GM23338 (cell line): Measurements from ENCODE around the gene LARGE1. TPM values are rescaled to one million over a fixed set of nuclear protein-coding genes. Genes with fewer than 3 reads are reported as not detected.

ENCODE experiments used
- ATAC-seq: fragments of 200-7000 bp; cut with Tn5 transposase; 3 replicates; pipeline ENCODE4 v1.9.1; 2020
- DNase-seq: peaks from one replicate; pipeline ENCODE4 v3.0.0-alpha.2; 2015; ENCODE audit warnings: low spot score
- H2AFZ ChIP-seq: fragments of 200-600 bp; sonication (generic); 2 replicates; pipeline ENCODE4 v1.8.0; 2016; ENCODE audit warnings: antibody characterized with exemption, mild to moderate bottlenecking, moderate library complexity
- H3F3A ChIP-seq: fragments of 200-600 bp; sonication (generic); replicated peaks from 2 replicates; pipeline ENCODE4 v1.8.0; 2017; ENCODE audit warnings: antibody characterized with exemption, mixed run types, low read depth
- H3K27ac ChIP-seq: fragments of 200-600 bp; sonication (generic); 2 replicates; pipeline ENCODE4 v1.6.1; 2016; ENCODE audit warnings: low read depth
- H3K27me3 ChIP-seq: fragments of 200-600 bp; sonication (generic); 2 replicates; pipeline ENCODE4 v1.8.0; 2016; ENCODE audit warnings: mild to moderate bottlenecking, mixed run types, moderate library complexity; ENCODE audit not compliant: insufficient read depth
- H3K36me3 ChIP-seq: fragments of 200-600 bp; sonication (generic); 2 replicates; pipeline ENCODE4 v1.8.0; 2016; ENCODE audit warnings: mild to moderate bottlenecking; ENCODE audit not compliant: insufficient read depth
- H3K4me1 ChIP-seq: fragments of 200-600 bp; sonication (generic); 2 replicates; pipeline ENCODE4 v1.8.0; 2016; ENCODE audit warnings: mild to moderate bottlenecking, moderate library complexity; ENCODE audit not compliant: insufficient read depth
- H3K4me2 ChIP-seq: fragments of 200-600 bp; sonication (generic); 2 replicates; pipeline ENCODE4 v1.7.1; 2017; ENCODE audit warnings: mixed run types
- H3K4me3 ChIP-seq: fragments of 200-600 bp; sonication (generic); 2 replicates; pipeline ENCODE4 v1.6.1; 2016; ENCODE audit warnings: mixed run types
- H3K79me2 ChIP-seq: fragments of 200-600 bp; sonication (generic); replicated peaks from 2 replicates; pipeline ENCODE4 v1.8.0; 2017; ENCODE audit warnings: mild to moderate bottlenecking; ENCODE audit not compliant: insufficient read depth
- H3K9me2 ChIP-seq: fragments of 200-600 bp; sonication (generic); 2 replicates; pipeline ENCODE4 v1.8.0; 2017; ENCODE audit not compliant: insufficient read depth
- H4K20me1 ChIP-seq: fragments of 200-600 bp; sonication (generic); replicated peaks from 2 replicates; pipeline ENCODE4 v1.8.0; 2017; ENCODE audit warnings: mild to moderate bottlenecking; ENCODE audit not compliant: insufficient read depth
- H3K27ac Mint-ChIP-seq: 2 replicates; pipeline ENCODE4 v1.8.0; 2020; ENCODE audit warnings: inconsistent platforms, mild to moderate bottlenecking, moderate library complexity, mixed read lengths
- H3K27me3 Mint-ChIP-seq: 3 replicates; pipeline ENCODE4 v1.8.0; 2022; ENCODE audit warnings: low read depth, mild to moderate bottlenecking, moderate library complexity, mixed read lengths, inconsistent platforms; ENCODE audit not compliant: insufficient read depth, poor library complexity
- H3K36me3 Mint-ChIP-seq: 3 replicates; pipeline ENCODE4 v1.8.0; 2021; ENCODE audit warnings: low read depth, mild to moderate bottlenecking, inconsistent platforms, moderate library complexity, mixed read lengths
- H3K4me1 Mint-ChIP-seq: 3 replicates; pipeline ENCODE4 v1.8.0; 2020; ENCODE audit warnings: mild to moderate bottlenecking, inconsistent platforms, mixed read lengths
- H3K4me3 Mint-ChIP-seq: 3 replicates; pipeline ENCODE4 v1.8.0; 2021; ENCODE audit warnings: moderate library complexity, mild to moderate bottlenecking, inconsistent platforms, mixed read lengths
- H3K9me3 Mint-ChIP-seq: 3 replicates; pipeline ENCODE4 v1.8.0; 2020; ENCODE audit warnings: moderate library complexity, mild to moderate bottlenecking, inconsistent platforms, mixed read lengths
- CREB1 ChIP-seq: fragments of 250-450 bp; sonication (Bioruptor Pico); IDR thresholded peaks from 2 replicates; pipeline ENCODE4 v1.5.0; 2020; ENCODE audit warnings: low read depth, mild to moderate bottlenecking, moderate library complexity
- CTCF ChIP-seq, 2 experiments: fragments of 200-600 bp in 1 of 2; sonication (generic) in 1 of 2; conservative IDR thresholded peaks; 2 replicates each; pipeline versions ENCODE4 v1.5.1 to v1.6.1; 2016 to 2017; ENCODE audit warnings: antibody characterized with exemption in 2 of 2, low read depth in 2 of 2, mild to moderate bottlenecking in 2 of 2, moderate library complexity in 1 of 2
- ETS1 ChIP-seq: IDR thresholded peaks from 2 replicates; pipeline ENCODE4 v1.6.1; 2016; ENCODE audit warnings: antibody characterized with exemption
- EZH2 ChIP-seq: fragments of 200-600 bp; sonication (generic); IDR thresholded peaks from one replicate; pipeline ENCODE4 v1.8.0; 2017; ENCODE audit warnings: antibody characterized with exemption, mild to moderate bottlenecking, low read depth; ENCODE audit not compliant: unreplicated experiment
- EZH2phosphoT487 ChIP-seq: fragments of 200-600 bp; sonication (generic); IDR thresholded peaks from one replicate; pipeline ENCODE4 v1.8.1; 2018; ENCODE audit warnings: antibody characterized with exemption; ENCODE audit not compliant: unreplicated experiment
- JUNB ChIP-seq: IDR thresholded peaks from one replicate; pipeline ENCODE4 v1.6.1; 2016; ENCODE audit warnings: antibody characterized with exemption; ENCODE audit not compliant: unreplicated experiment
- NANOG ChIP-seq: IDR thresholded peaks from 2 replicates; pipeline ENCODE4 v1.6.1; 2016; ENCODE audit warnings: antibody characterized with exemption, borderline replicate concordance
- POLR2AphosphoS5 ChIP-seq: IDR thresholded peaks from 2 replicates; pipeline ENCODE4 v1.6.1; 2016; ENCODE audit warnings: antibody characterized with exemption, low read depth
- REST ChIP-seq: IDR thresholded peaks from one replicate; pipeline ENCODE4 v1.6.1; 2018; ENCODE audit warnings: antibody characterized with exemption; ENCODE audit not compliant: unreplicated experiment
- STAT1 ChIP-seq: IDR thresholded peaks from one replicate; pipeline ENCODE4 v1.6.1; 2016; ENCODE audit warnings: antibody characterized with exemption; ENCODE audit not compliant: unreplicated experiment
- ZNF114 ChIP-seq: fragments of 250-450 bp; sonication (Bioruptor Pico); IDR thresholded peaks from 2 replicates; pipeline ENCODE4 v1.5.0; 2020; ENCODE audit warnings: mild to moderate bottlenecking, moderate library complexity
- ZNF331 ChIP-seq: fragments of 250-450 bp; sonication (Bioruptor Pico); IDR thresholded peaks from 2 replicates; pipeline ENCODE4 v1.5.0; 2020; ENCODE audit warnings: low read depth, mild to moderate bottlenecking, moderate library complexity
- ZNF462 ChIP-seq: fragments of 250-450 bp; sonication (Bioruptor Pico); IDR thresholded peaks from 2 replicates; pipeline ENCODE4 v1.5.0; 2020; ENCODE audit warnings: mild to moderate bottlenecking, moderate library complexity
- polyA plus RNA-seq: library from polyadenylated mRNA; unstranded; fragments of >200 nt; fragmentation: Nextera tagmentation; extraction: Ambion mirVana; gene quantifications from 2 replicates; pipeline ENCODE4 v1.2.1, GENCODE V29; 2016
- total RNA-seq: library from RNA; depleted of rRNA; stranded (reverse); fragments of >200 nt; shearing (Covaris generic); gene quantifications from 2 replicates; pipeline ENCODE4 v1.2.3, GENCODE V29; 2014

Gene LARGE1
- total and polyA plus RNA-seq, 2 experiments from 2014 or later, result 12.8 to 75.6 TPM

GRCh38 chr22:33464698-33465097 is 455.6 kb downstream of the LARGE1 start:
- Mint-ChIP-seq H3K4me1 (no peaks in the 10 kb centered on the region; the same call in 2 of the 3 replicates), H3K9me3 (peaks cover 10% of the 10 kb centered on the region; the same call in 2 of the 3 replicates), H3K27me3 (no peaks in the 10 kb centered on the region), H3K27ac (no peak overlapping the region), H3K36me3 (peaks cover 10% of the 10 kb centered on the region), H3K4me3 (no peak overlapping the region)
- DNase-seq, result no peak
- Histone ChIP-seq H3F3A (no peaks in the 10 kb centered on the region), H3K79me2 (peaks cover 8% of the 10 kb centered on the region), H3K9me2 (no peaks in the 10 kb centered on the region), H3K36me3 (no peaks in the 10 kb centered on the region; the same call in 1 of the 2 replicates), H3K4me3 (no peak overlapping the region), H3K27me3 (no peaks in the 10 kb centered on the region), H4K20me1 (peaks cover 33% of the 10 kb centered on the region), H3K4me1 (no peaks in the 10 kb centered on the region), H2AFZ (no peak overlapping the region), H3K27ac (no peak overlapping the region), H3K4me2 (no peak overlapping the region)
- ATAC-seq, result no peak
- TF ChIP-seq CTCF (conservative IDR thresholded peaks at IDR 0.05; ENCODE audit: low read depth in 2 of 2) (no peak), EZH2phosphoT487 (no peak), STAT1 (no peak), CREB1 (no peak), ZNF331 (CRISPR knock-in tag) (no peak), ZNF114 (CRISPR knock-in tag) (no peak), POLR2AphosphoS5 (no peak), ETS1 (no peak), REST (no peak), ZNF462 (CRISPR knock-in tag) (no peak), JUNB (no peak), NANOG (no peak), EZH2 (no peak)
